ENCODE results near the gene TUBD1. TPM values are rescaled to one million over a fixed set of nuclear protein-coding genes. Genes with fewer than 3 reads are reported as not detected.

TUBD1 gene
- total RNA-seq, 1 experiment from 2014 or later = 12.5 TPM

DNA sequence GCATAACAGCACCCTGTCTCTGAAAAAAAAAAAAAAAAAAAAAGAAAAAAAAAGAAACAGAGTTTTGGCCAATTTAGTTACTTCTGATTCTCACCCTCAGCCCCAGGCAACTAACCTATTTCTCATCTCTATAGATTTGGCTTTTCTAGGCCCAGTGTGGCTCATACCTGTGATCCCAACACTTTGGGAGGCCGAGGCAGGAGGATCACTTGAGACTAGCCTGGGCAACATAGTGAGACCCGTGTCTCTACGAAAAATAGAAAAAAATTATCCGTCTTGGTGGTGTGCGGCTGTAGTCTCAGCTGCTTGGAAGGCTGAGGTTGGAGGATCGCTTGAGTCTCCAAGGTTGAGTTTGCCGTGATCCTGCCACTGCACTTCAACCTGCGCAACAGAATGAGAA is 8.9 kb upstream of the TUBD1 start:
- intact Hi-C loops (cut with micrococcal nuclease; ENCODE audit: unreplicated experiment) (no loop called here), in situ Hi-C loops (cut with HindIII; ENCODE audit: low pct_unique_long_range_greater_than_20kb, low sequenced_read_pairs) (no loop called here)
- CTCF ChIA-PET = interaction anchor here (0.6 kb wide), 1 partner anchor 73 kb away, joined by 4 read pairs; no protein-coding TSS in a partner anchor
- ATAC-seq (no peak), DNase-seq (ENCODE audit: low read depth, low spot score) (no peak)
- TF ChIP-seq, protein P1, sequence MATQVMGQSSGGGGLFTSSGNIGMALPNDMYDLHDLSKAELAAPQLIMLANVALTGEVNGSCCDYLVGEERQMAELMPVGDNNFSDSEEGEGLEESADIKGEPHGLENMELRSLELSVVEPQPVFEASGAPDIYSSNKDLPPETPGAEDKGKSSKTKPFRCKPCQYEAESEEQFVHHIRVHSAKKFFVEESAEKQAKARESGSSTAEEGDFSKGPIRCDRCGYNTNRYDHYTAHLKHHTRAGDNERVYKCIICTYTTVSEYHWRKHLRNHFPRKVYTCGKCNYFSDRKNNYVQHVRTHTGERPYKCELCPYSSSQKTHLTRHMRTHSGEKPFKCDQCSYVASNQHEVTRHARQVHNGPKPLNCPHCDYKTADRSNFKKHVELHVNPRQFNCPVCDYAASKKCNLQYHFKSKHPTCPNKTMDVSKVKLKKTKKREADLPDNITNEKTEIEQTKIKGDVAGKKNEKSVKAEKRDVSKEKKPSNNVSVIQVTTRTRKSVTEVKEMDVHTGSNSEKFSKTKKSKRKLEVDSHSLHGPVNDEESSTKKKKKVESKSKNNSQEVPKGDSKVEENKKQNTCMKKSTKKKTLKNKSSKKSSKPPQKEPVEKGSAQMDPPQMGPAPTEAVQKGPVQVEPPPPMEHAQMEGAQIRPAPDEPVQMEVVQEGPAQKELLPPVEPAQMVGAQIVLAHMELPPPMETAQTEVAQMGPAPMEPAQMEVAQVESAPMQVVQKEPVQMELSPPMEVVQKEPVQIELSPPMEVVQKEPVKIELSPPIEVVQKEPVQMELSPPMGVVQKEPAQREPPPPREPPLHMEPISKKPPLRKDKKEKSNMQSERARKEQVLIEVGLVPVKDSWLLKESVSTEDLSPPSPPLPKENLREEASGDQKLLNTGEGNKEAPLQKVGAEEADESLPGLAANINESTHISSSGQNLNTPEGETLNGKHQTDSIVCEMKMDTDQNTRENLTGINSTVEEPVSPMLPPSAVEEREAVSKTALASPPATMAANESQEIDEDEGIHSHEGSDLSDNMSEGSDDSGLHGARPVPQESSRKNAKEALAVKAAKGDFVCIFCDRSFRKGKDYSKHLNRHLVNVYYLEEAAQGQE (IDR thresholded peaks at IDR 0.05; ENCODE audit: insufficient read depth in 1 of 2, low read depth in 2 of 2, low read length in 1 of 2) = no peak
- TF ChIP-seq, protein P2, sequence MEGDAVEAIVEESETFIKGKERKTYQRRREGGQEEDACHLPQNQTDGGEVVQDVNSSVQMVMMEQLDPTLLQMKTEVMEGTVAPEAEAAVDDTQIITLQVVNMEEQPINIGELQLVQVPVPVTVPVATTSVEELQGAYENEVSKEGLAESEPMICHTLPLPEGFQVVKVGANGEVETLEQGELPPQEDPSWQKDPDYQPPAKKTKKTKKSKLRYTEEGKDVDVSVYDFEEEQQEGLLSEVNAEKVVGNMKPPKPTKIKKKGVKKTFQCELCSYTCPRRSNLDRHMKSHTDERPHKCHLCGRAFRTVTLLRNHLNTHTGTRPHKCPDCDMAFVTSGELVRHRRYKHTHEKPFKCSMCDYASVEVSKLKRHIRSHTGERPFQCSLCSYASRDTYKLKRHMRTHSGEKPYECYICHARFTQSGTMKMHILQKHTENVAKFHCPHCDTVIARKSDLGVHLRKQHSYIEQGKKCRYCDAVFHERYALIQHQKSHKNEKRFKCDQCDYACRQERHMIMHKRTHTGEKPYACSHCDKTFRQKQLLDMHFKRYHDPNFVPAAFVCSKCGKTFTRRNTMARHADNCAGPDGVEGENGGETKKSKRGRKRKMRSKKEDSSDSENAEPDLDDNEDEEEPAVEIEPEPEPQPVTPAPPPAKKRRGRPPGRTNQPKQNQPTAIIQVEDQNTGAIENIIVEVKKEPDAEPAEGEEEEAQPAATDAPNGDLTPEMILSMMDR (IDR thresholded peaks at IDR 0.05) = no peak
- no peak for TF ChIP-seq TCF7L2 (IDR thresholded peaks at IDR 0.05; ENCODE audit: low read depth, low read length)
- no peak for TF ChIP-seq SIN3A (IDR thresholded peaks at IDR 0.05; ENCODE audit: borderline replicate concordance, insufficient read depth, low read depth, low read length)
- no peak for TF ChIP-seq POLR2AphosphoS5 (IDR thresholded peaks at IDR 0.05; ENCODE audit: low read depth, low read length)
- BruUV-seq (replicated peaks) = no TSS peak
- no peak overlapping the region for H3K4me3 ChIP-seq (ENCODE audit: low read depth in 2 of 2, low read length in 2 of 2)
- H3K27me3 ChIP-seq (ENCODE audit: control insufficient read depth, insufficient read depth, low read length) = no peaks in the 10 kb centered on the region
- H3K36me3 ChIP-seq (ENCODE audit: control insufficient read depth, insufficient read depth, low read length) = no peaks in the 10 kb centered on the region; the same call in 1 of the 2 replicates
- peaks cover under 1% of the 10 kb centered on the region for H3K4me1 ChIP-seq (ENCODE audit: control insufficient read depth, insufficient read depth, low read length)
- POLR2A ChIA-PET = interaction anchor here (0.6 kb wide), 1 partner anchor 192 kb away, joined by 4 read pairs; no protein-coding TSS in a partner anchor
- H3K27ac ChIP-seq (ENCODE audit: low read length) = no peak overlapping the region
- no peaks in the 10 kb centered on the region for H3K9me3 ChIP-seq (ENCODE audit: control insufficient read depth, insufficient read depth, low read depth, low read length)

DNA sequence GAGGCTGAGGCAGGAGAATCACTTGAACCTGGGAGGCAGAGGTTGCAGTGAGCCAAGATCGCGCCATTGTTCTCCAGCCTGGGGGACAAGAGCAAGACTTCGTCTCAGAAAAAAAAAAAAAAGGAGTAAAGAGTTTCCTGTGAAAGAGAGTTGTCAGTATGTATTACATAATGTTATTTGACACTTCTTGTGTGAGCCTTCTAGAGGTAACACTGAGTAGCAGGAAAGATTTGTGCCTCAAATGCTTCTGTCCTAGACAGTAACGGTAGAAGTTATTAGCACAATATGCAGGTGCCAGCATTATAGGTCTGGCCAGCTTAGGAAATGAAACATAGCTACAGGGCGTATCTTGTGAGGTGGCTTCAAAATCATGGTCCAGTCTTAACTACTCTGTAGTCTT is 6.4 kb upstream of the TUBD1 start:
- Histone ChIP-seq H3K27me3 (ENCODE audit: control insufficient read depth, insufficient read depth, low read length) (no peaks in the 10 kb centered on the region), H3K36me3 (ENCODE audit: control insufficient read depth, insufficient read depth, low read length) (peaks cover 2% of the 10 kb centered on the region; the same call in 1 of the 2 replicates), H3K4me1 (ENCODE audit: control insufficient read depth, insufficient read depth, low read length) (peaks cover 5% of the 10 kb centered on the region), H3K4me3 (ENCODE audit: low read depth in 2 of 2, low read length in 2 of 2) (no peak overlapping the region), H3K27ac (ENCODE audit: low read length) (no peak overlapping the region), H3K9me3 (ENCODE audit: control insufficient read depth, insufficient read depth, low read depth, low read length) (no peaks in the 10 kb centered on the region)
- DNase-seq (ENCODE audit: low read depth, low spot score) = no peak
- TF ChIP-seq, protein P2 (IDR thresholded peaks at IDR 0.05) = no peak
- TF ChIP-seq TCF7L2 (IDR thresholded peaks at IDR 0.05; ENCODE audit: low read depth, low read length) (no peak), POLR2AphosphoS5 (IDR thresholded peaks at IDR 0.05; ENCODE audit: low read depth, low read length) (no peak), SIN3A (IDR thresholded peaks at IDR 0.05; ENCODE audit: borderline replicate concordance, insufficient read depth, low read depth, low read length) (no peak)
- TF ChIP-seq, protein P1 (IDR thresholded peaks at IDR 0.05; ENCODE audit: insufficient read depth in 1 of 2, low read depth in 2 of 2, low read length in 1 of 2) = no peak
- ATAC-seq = no peak
- intact Hi-C loops (cut with micrococcal nuclease; ENCODE audit: unreplicated experiment) = no loop called here
- BruUV-seq (replicated peaks) = no TSS peak
- POLR2A ChIA-PET = no interaction called here
- CTCF ChIA-PET = no interaction called here
- in situ Hi-C loops (cut with HindIII; ENCODE audit: low pct_unique_long_range_greater_than_20kb, low sequenced_read_pairs) = no loop called here

Measured in Panc1 (cell line).